Daoy (cell line): Measurements from ENCODE around the gene HTR1D. TPM values are rescaled to one million over a fixed set of nuclear protein-coding genes. Genes with fewer than 3 reads are reported as not detected.

Experiments
- DNase-seq: peaks from one replicate; pipeline ENCODE4 v3.0.0-alpha.2; 2015; ENCODE audit warnings: low read depth
- total RNA-seq: library from RNA; depleted of rRNA; stranded (reverse); fragments of >200 nt; shearing (Covaris generic); gene quantifications from 2 replicates; pipeline ENCODE4 v1.2.3, GENCODE V29; 2014; rRNA removed

Gene HTR1D
- total RNA-seq, 1 experiment from 2014 or later, result 5.0 TPM

DNA sequence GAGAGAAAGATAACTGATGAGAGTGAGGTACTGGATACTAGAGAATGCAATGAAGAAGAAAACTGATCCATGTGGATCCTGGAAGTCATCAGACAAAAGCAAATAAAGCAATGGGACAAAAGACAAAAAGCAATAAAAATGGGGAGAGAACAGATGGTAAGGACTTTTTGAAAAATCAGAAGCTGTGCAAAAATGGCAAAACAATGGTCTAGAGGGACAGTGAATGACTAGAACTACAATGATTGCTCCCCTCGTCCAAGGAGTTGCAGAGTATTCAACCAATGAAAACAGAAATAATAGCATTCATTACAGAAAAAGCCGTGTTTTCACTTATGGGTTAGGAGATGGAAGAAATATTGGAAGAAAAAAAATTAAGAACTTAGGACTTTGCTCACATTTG is 67.2 kb downstream of the HTR1D start:
- no peak for DNase-seq

DNA sequence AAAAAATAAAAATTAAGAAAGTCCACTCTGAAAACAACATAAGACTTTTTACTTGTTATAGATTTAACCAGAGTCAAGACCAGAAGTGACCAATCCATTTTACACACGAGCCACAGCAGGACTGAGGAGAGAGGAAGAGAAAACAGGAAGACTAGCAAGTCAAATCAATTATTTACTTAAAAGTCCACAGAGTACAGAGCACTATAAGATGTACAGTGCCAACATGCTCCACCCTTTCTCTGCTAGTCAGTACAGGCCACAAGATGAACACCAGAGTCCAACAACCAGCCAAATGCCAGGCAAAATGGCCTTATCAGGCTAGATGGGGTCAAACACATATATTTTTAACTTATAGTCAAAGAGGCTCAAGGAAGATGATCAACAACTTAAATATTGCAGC is 68.2 kb downstream of the HTR1D start:
- no peak for DNase-seq

DNA sequence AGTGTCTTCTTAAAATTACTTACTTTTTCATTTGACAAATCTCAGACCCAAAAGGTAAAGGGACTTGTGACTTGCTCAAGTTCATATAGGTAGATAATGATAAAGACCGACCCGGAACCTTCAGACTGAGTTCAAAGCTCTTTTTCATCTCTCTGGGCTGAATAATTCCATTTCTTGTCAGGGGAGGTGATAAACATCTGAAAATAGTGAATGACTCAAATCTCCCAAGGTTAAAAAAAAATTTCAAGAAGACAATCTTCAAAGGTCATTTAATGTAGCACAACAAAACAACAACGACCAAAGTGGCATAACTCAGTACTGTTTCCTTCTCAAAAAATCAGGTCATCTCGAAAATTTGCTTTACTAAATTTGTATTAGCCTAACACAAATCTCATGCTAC is 69.2 kb downstream of the HTR1D start:
- no peak for DNase-seq

Other genes starting within 250 kb of the HTR1D start
- gene LACTBL1, start 244.6 kb downstream of the HTR1D start, total RNA-seq, result not detected in 2 replicates
- gene TEX46, start 201.7 kb downstream of the HTR1D start, total RNA-seq, result not detected in 2 replicates
- 194 and 271 TPM in 2 replicates for gene KDM1A, start 198.0 kb downstream of the HTR1D start, total RNA-seq
- 24.3 and 30.2 TPM in 2 replicates for gene LUZP1, start 48.6 kb downstream of the HTR1D start, total RNA-seq
- gene HNRNPR, start 126.8 kb upstream of the HTR1D start, total RNA-seq, result 196 and 221 TPM in 2 replicates
- 9.4 and 12.9 TPM in 2 replicates for gene ZNF436, start 152.3 kb upstream of the HTR1D start, total RNA-seq
- gene TCEA3, start 207.2 kb upstream of the HTR1D start, total RNA-seq, result 1.7 and 4.3 TPM in 2 replicates